CD4-positive, alpha-beta T cell (primary cell): ENCODE data around the gene ZNF302. TPM values are rescaled to one million over a fixed set of nuclear protein-coding genes. Genes with fewer than 3 reads are reported as not detected.

Experiments used
- ATAC-seq: fragments of 200-7000 bp; cut with Tn5 transposase; one replicate; pipeline ENCODE4 v1.10.0; 2022; ENCODE audit warnings: mild to moderate bottlenecking; ENCODE audit not compliant: poor library complexity
- CTCF ChIA-PET: fragments of 350-600 bp; sonication (Branson Sonifier 250); formaldehyde crosslinking; loops from one replicate; lab custom pipeline; 2021; ENCODE audit warnings: antibody characterized with exemption, inconsistent platforms; lab: Charles Lee
- POLR2A ChIA-PET: fragments of 350-600 bp; sonication (Branson Sonifier 250); formaldehyde crosslinking; loops from one replicate; lab custom pipeline; 2021; ENCODE audit warnings: antibody characterized with exemption, inconsistent platforms; lab: Charles Lee
- DNase-seq, 14 experiments: peaks; one replicate each; pipeline ENCODE4 v3.0.0-alpha.2; 2013 to 2020; ENCODE audit warnings: mixed read lengths in 2 of 14
- H3K27ac ChIP-seq, 2 donors: one replicate each; pipeline versions ENCODE4 v1.5.1 to v1.7.0; 2013; ENCODE audit warnings: low read length in 2 of 2, low read depth in 1 of 2, mild to moderate bottlenecking in 1 of 2
- H3K27me3 ChIP-seq, 2 experiments: 1 replicate in 1 of 2; 2 replicates in 1 of 2; pipeline versions ENCODE4 v1.6.1 to v1.7.0; 2013; ENCODE audit warnings: low read length in 2 of 2, control low read depth in 1 of 2, mild to moderate bottlenecking in 1 of 2, moderate library complexity in 1 of 2; ENCODE audit not compliant: insufficient read depth in 2 of 2, control insufficient read depth in 1 of 2
- H3K36me3 ChIP-seq: one replicate; pipeline ENCODE4 v1.6.1; 2013; ENCODE audit warnings: low read length, control low read depth; ENCODE audit not compliant: insufficient read depth
- H3K4me1 ChIP-seq: one replicate; pipeline ENCODE4 v1.6.1; 2013; ENCODE audit warnings: low read length, control low read depth; ENCODE audit not compliant: insufficient read depth
- H3K4me3 ChIP-seq: one replicate; pipeline ENCODE4 v1.5.1; 2013; ENCODE audit warnings: mild to moderate bottlenecking, low read length, moderate library complexity
- H3K9me3 ChIP-seq, 2 experiments: 1 replicate in 1 of 2; 2 replicates in 1 of 2; pipeline versions ENCODE4 v1.6.1 to v1.7.0; 2013; ENCODE audit warnings: low read length in 2 of 2, mild to moderate bottlenecking in 2 of 2, control low read depth in 1 of 2, moderate library complexity in 1 of 2; ENCODE audit not compliant: control insufficient read depth in 1 of 2, insufficient read depth in 1 of 2
- H3K27ac Mint-ChIP-seq: one replicate; pipeline ENCODE4 v1.8.0; 2020; ENCODE audit warnings: mixed read lengths
- H3K27me3 Mint-ChIP-seq: one replicate; pipeline ENCODE4 v1.8.0; 2021; ENCODE audit warnings: mixed read lengths
- H3K36me3 Mint-ChIP-seq: one replicate; pipeline ENCODE4 v1.8.0; 2021; ENCODE audit warnings: low read depth, mixed read lengths
- H3K4me1 Mint-ChIP-seq: one replicate; pipeline ENCODE4 v1.8.0; 2021; ENCODE audit warnings: low read depth, mixed read lengths
- H3K4me3 Mint-ChIP-seq: one replicate; pipeline ENCODE4 v1.8.0; 2020; ENCODE audit warnings: mild to moderate bottlenecking, mixed read lengths
- H3K9me3 Mint-ChIP-seq: one replicate; pipeline ENCODE4 v1.8.0; 2020; ENCODE audit warnings: mixed read lengths
- CTCF ChIP-seq: fragments of 200-600 bp; IDR thresholded peaks from one replicate; pipeline ENCODE4 v1.8.0; 2022; ENCODE audit warnings: antibody characterized with exemption, mild to moderate bottlenecking
- intact Hi-C, 2 experiments: fragments of 100-400 bp; cut with DNase I in 1 of 2; cut with micrococcal nuclease in 1 of 2; formaldehyde crosslinking; loops; one replicate each; pipeline versions ENCODE4 v1.15.1 to v1.9.0; 2023 to 2025; cut with DNase I, micrococcal nuclease
- total RNA-seq, 174 experiments: library from RNA in 2 of 174; stranded (reverse) in 2 of 174; gene quantifications; one replicate each; pipeline ENCODE4 v1.2.3 and lab custom pipeline; 2021 to 2026

The ZNF302 gene
- total RNA-seq, 2 experiments from 2014 or later, result 12.2 to 12.9 TPM

GRCh38 chr19:34715357-34715756, 37.9 kb downstream of the ZNF302 start:
- TF ChIP-seq CTCF, result no peak
- H3K4me3 ChIP-seq, result no peak overlapping the region
- ATAC-seq, result no peak
- no peaks in the 10 kb centered on the region for H3K36me3 ChIP-seq
- Mint-ChIP-seq H3K27ac (no peak overlapping the region), H3K36me3 (no peaks in the 10 kb centered on the region), H3K4me3 (no peak overlapping the region), H3K27me3 (peaks cover 43% of the 10 kb centered on the region), H3K4me1 (no peaks in the 10 kb centered on the region), H3K9me3 (peaks cover 6% of the 10 kb centered on the region)
- H3K4me1 ChIP-seq, result no peaks in the 10 kb centered on the region
- peaks cover 0 to 6% of the 10 kb centered on the region in 2 experiments for H3K27me3 ChIP-seq
- ChIA-PET POLR2A (no interaction called here), CTCF (no interaction called here)
- H3K9me3 ChIP-seq, result peaks cover 4 to 17% of the 10 kb centered on the region in 2 experiments
- no peak overlapping the region for H3K27ac ChIP-seq
- DNase-seq, result no peak
- intact Hi-C loops, result no loop called here

- DNase-seq, result no peak
- no peaks in the 10 kb centered on the region for H3K9me3 Mint-ChIP-seq
- ChIA-PET CTCF (no interaction called here), POLR2A (no interaction called here)
- H3K4me3 Mint-ChIP-seq, result no peak overlapping the region
- Histone ChIP-seq H3K27me3 (peaks cover 3 to 5% of the 10 kb centered on the region in 2 experiments), H3K4me1 (no peaks in the 10 kb centered on the region), H3K36me3 (no peaks in the 10 kb centered on the region), H3K27ac (no peak overlapping the region), H3K9me3 (no peaks in the 10 kb centered on the region), H3K4me3 (no peak overlapping the region)
- intact Hi-C loops, result no loop called here
- no peak for TF ChIP-seq CTCF
- H3K27ac Mint-ChIP-seq, result no peak overlapping the region
- ATAC-seq, result no peak
- H3K4me1 Mint-ChIP-seq, result no peaks in the 10 kb centered on the region
- H3K27me3 Mint-ChIP-seq, result peaks cover 43% of the 10 kb centered on the region
- no peaks in the 10 kb centered on the region for H3K36me3 Mint-ChIP-seq
Measured at GRCh38 chr19:34722353-34722752, 44.9 kb downstream of the ZNF302 start.

GRCh38 chr19:34725400-34725799, 47.9 kb downstream of the ZNF302 start:
- no peak for TF ChIP-seq CTCF
- Histone ChIP-seq H3K4me3 (no peak overlapping the region), H3K27me3 (peaks cover 5 to 6% of the 10 kb centered on the region in 2 experiments), H3K36me3 (no peaks in the 10 kb centered on the region), H3K4me1 (no peaks in the 10 kb centered on the region), H3K27ac (no peak overlapping the region), H3K9me3 (no peaks in the 10 kb centered on the region)
- Mint-ChIP-seq H3K4me3 (no peak overlapping the region), H3K36me3 (no peaks in the 10 kb centered on the region), H3K27ac (no peak overlapping the region), H3K4me1 (no peaks in the 10 kb centered on the region), H3K9me3 (no peaks in the 10 kb centered on the region), H3K27me3 (peaks cover 44% of the 10 kb centered on the region)
- ChIA-PET CTCF (interaction anchor here (1.2 kb wide), 1 partner anchor 49 kb away, joined by 3 read pairs; no protein-coding TSS in a partner anchor), POLR2A (no interaction called here)
- DNase-seq (no peak), ATAC-seq (no peak)
- intact Hi-C loops, result no loop called here
